Osteocyte (in vitro differentiated cells): ENCODE measurements around the gene SLIT1. TPM values are rescaled to one million over a fixed set of nuclear protein-coding genes. Genes with fewer than 3 reads are reported as not detected.

Experiments used
- DNase-seq: peaks from one replicate; pipeline ENCODE4 v3.0.0; 2021; ENCODE audit warnings: mixed read lengths; ENCODE audit not compliant: unreplicated experiment; ENCODE audit errors: extremely low spot score
- H3K27ac Mint-ChIP-seq: one replicate; pipeline ENCODE4 v1.8.0; 2021; ENCODE audit warnings: mild to moderate bottlenecking, mixed read lengths; ENCODE audit not compliant: unreplicated experiment
- H3K27me3 Mint-ChIP-seq: one replicate; pipeline ENCODE4 v1.8.0; 2021; ENCODE audit warnings: mixed read lengths; ENCODE audit not compliant: unreplicated experiment
- H3K36me3 Mint-ChIP-seq: one replicate; pipeline ENCODE4 v1.8.0; 2021; ENCODE audit warnings: mixed read lengths; ENCODE audit not compliant: unreplicated experiment
- H3K4me1 Mint-ChIP-seq: one replicate; pipeline ENCODE4 v1.8.0; 2021; ENCODE audit warnings: mixed read lengths; ENCODE audit not compliant: unreplicated experiment
- H3K4me3 Mint-ChIP-seq: one replicate; pipeline ENCODE4 v1.8.0; 2021; ENCODE audit warnings: mild to moderate bottlenecking, moderate library complexity, mixed read lengths; ENCODE audit not compliant: unreplicated experiment
- H3K9me3 Mint-ChIP-seq: one replicate; pipeline ENCODE4 v1.8.0; 2021; ENCODE audit warnings: mixed read lengths; ENCODE audit not compliant: unreplicated experiment
- CTCF ChIP-seq: fragments of 200-600 bp; sonication (generic); IDR thresholded peaks from 2 replicates; pipeline ENCODE4 v1.5.0; 2021; ENCODE audit warnings: antibody characterized with exemption, mild to moderate bottlenecking, moderate library complexity
- total RNA-seq: library from RNA; stranded (reverse); gene quantifications from 2 replicates; pipeline ENCODE4 v1.2.1, GENCODE V29; 2021

Gene SLIT1
- total RNA-seq, 1 donor from 2014 or later = not detected

DNA sequence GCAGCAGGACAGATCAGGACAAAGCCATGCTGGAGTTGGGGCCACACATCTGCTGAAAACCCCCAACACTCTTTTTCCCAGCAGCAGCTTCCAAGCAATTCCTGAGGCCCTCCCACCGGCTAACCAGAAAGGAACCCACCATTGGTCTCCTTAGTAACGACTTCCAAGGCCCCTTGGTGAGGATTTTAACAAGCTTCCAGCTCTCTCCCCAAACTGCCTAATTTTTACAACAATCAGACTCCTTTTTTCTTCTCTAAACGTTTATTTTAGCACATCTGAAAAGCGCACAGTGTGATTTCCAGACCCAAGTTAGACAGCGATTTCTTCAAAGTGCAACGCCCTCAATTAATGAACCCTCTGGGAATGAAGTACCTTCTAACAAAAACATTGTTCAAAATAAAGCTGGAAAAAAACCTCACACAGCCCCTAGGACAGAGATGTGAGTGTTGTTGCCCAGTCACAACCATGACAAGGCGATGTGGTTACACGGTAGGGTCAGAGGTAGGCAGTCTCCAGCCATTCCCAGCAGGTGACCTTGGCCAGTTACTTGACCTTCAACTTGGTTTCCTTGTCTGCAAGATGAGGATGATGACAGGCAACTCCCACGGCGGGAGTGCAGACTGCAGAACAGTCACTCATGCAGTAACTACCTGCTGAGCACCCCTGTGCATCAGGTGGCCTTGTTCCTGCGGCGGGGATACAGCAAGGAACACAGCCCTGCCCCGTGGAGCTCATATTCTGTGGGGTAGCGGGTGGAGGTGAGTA lies 82.3 kb downstream of the SLIT1 start:
- DNase-seq = no peak
- Mint-ChIP-seq H3K27me3 (peaks cover 27% of the 10 kb centered on the region), H3K4me3 (no peak overlapping the region), H3K27ac (no peak overlapping the region), H3K9me3 (no peaks in the 10 kb centered on the region), H3K36me3 (no peaks in the 10 kb centered on the region), H3K4me1 (no peaks in the 10 kb centered on the region)
- no peak for TF ChIP-seq CTCF

GRCh38 chr10:97102441-97102840 lies 83.3 kb downstream of the SLIT1 start:
- Mint-ChIP-seq H3K27me3 (peaks cover 36% of the 10 kb centered on the region), H3K4me3 (no peak overlapping the region), H3K9me3 (no peaks in the 10 kb centered on the region), H3K27ac (no peak overlapping the region), H3K4me1 (no peaks in the 10 kb centered on the region), H3K36me3 (no peaks in the 10 kb centered on the region)
- DNase-seq = no peak
- no peak for TF ChIP-seq CTCF

DNA sequence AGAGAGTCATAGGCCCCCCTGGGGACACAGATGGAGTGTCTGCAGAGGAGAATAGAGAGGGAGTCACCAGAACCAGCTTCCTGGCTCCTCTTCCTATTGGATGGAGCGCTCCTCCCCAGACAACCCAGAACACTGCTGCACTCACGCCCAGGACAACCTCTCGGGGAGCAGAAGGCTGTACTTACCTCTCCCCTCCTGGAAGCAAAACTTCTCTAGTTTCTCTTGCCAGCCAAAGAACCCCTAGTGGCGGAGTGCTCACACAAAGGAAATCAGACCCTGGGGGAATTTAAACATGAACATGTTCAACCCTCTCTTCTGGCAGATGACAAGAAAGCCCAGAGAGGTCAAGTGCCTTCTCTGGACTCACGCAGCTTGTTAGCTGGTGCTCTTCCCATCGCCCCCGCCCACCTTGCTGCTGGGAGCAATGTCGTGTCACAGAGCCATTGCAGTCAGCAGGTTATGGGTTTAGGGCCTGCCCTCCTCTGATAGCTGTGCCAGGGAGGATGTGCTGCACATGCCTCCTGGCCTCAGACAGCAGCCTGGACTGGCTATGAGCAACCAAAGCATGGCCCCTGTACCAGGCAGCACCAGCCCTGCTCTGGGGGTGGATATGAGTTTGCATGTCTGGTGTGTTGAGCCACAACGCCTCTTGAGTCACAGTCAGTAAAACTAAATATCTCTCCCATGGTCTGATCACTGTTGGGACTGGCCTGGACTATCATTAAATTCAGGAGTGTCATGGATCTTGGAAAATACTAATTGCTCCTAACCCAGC lies 84.4 kb downstream of the SLIT1 start:
- Mint-ChIP-seq H3K36me3 (no peaks in the 10 kb centered on the region), H3K4me3 (no peak overlapping the region), H3K27ac (no peak overlapping the region), H3K27me3 (peaks cover 42% of the 10 kb centered on the region), H3K4me1 (peaks cover 7% of the 10 kb centered on the region), H3K9me3 (no peaks in the 10 kb centered on the region)
- no peak for DNase-seq
- TF ChIP-seq CTCF = no peak

GRCh38 chr10:97100657-97101056 lies 85.1 kb downstream of the SLIT1 start:
- DNase-seq = no peak
- TF ChIP-seq CTCF = no peak
- H3K27ac Mint-ChIP-seq = no peak overlapping the region
- peaks cover 11% of the 10 kb centered on the region for H3K4me1 Mint-ChIP-seq
- no peak overlapping the region for H3K4me3 Mint-ChIP-seq
- no peaks in the 10 kb centered on the region for H3K9me3 Mint-ChIP-seq
- H3K36me3 Mint-ChIP-seq = no peaks in the 10 kb centered on the region
- peaks cover 43% of the 10 kb centered on the region for H3K27me3 Mint-ChIP-seq

DNA sequence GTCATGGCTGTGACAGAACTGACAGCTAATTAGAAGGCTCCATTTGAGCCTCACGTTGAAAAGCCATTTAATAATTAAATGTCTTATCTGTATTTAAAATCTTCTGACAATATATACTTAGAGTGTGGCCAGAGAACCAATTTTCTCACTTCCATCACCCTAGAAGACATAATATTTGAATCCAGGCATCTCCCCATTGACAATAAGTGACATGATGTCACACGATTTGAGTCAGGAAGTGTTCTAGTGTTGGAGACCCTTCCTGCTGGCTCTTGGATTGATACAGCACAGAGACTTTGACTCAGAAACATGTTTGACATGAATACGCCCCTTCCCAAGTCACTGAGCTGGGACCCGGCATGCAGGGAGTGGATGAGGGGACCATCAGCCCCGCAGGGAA lies 85.9 kb downstream of the SLIT1 start:
- no peak overlapping the region for H3K27ac Mint-ChIP-seq
- peaks cover 11% of the 10 kb centered on the region for H3K4me1 Mint-ChIP-seq
- H3K27me3 Mint-ChIP-seq = peaks cover 43% of the 10 kb centered on the region
- H3K4me3 Mint-ChIP-seq = no peak overlapping the region
- TF ChIP-seq CTCF = no peak
- no peaks in the 10 kb centered on the region for H3K9me3 Mint-ChIP-seq
- DNase-seq = no peak
- H3K36me3 Mint-ChIP-seq = no peaks in the 10 kb centered on the region
